OCI-LY3 (cell line): ENCODE measurements around the gene NDE1.
"Not testable (repeated sequence)": the region's sequence is repeated elsewhere in the genome, so short reads cannot be mapped to it uniquely, and the experiment has no call there.

Experiments
- H2AFZ ChIP-seq: fragments of 200-600, 300-600 bp; shearing (Covaris generic); 2 replicates; pipeline ENCODE4 v1.6.0; 2014; ENCODE audit warnings: antibody characterized with exemption, low read depth, low read length
- H3K27ac ChIP-seq: fragments of 200-600, 300-600 bp; sonication (generic); 2 replicates; pipeline ENCODE4 v1.5.1; 2014; ENCODE audit warnings: mild to moderate bottlenecking, low read length, moderate library complexity, mixed read lengths
- H3K27me3 ChIP-seq: fragments of 200-600, 300-600 bp; sonication (generic); 2 replicates; pipeline ENCODE4 v1.6.1; 2014; ENCODE audit warnings: low read depth, low read length, mixed read lengths
- H3K36me3 ChIP-seq: fragments of 200-600, 300-600 bp; sonication (generic); replicated peaks from 2 replicates; pipeline ENCODE3; 2014; ENCODE audit warnings: low read depth, low read length, mixed read lengths
- H3K4me1 ChIP-seq: fragments of 300-600, 200-600 bp; sonication (generic); 2 replicates; pipeline ENCODE4 v1.6.1; 2014; ENCODE audit warnings: low read length, mixed read lengths
- H3K4me2 ChIP-seq: fragments of 200-600, 300-600 bp; sonication (generic); 2 replicates; pipeline ENCODE4 v1.6.1; 2014; ENCODE audit warnings: low read length, mixed read lengths
- H3K4me3 ChIP-seq: fragments of 300-600, 200-600 bp; sonication (generic); 2 replicates; pipeline ENCODE4 v1.5.1; 2014; ENCODE audit warnings: antibody characterized with exemption, mild to moderate bottlenecking, low read length, moderate library complexity
- H3K79me2 ChIP-seq: fragments of 300-600, 200-600 bp; shearing (Covaris generic); 2 replicates; pipeline ENCODE4 v1.6.1; 2014; ENCODE audit warnings: mild to moderate bottlenecking, low read length, mixed read lengths
- H3K9ac ChIP-seq: fragments of 300-600, 200-600 bp; shearing (Covaris generic); 2 replicates; pipeline ENCODE4 v1.6.0; 2014; ENCODE audit warnings: mild to moderate bottlenecking, low read length, moderate library complexity
- H3K9me3 ChIP-seq: fragments of 200-600, 300-600 bp; shearing (Covaris generic); 2 replicates; pipeline ENCODE4 v1.6.1; 2014; ENCODE audit warnings: low read length, mixed read lengths; ENCODE audit not compliant: insufficient read depth
- H4K20me1 ChIP-seq: fragments of 200-600, 300-600 bp; sonication (generic); 2 replicates; pipeline ENCODE4 v1.6.1; 2016; ENCODE audit warnings: low read length, mixed read lengths; ENCODE audit not compliant: insufficient read depth
- EZH2phosphoT487 ChIP-seq: fragments of 200-600 bp; shearing (Covaris generic); IDR thresholded peaks from 2 replicates; pipeline ENCODE4 v1.6.1; 2018; ENCODE audit warnings: antibody characterized with exemption, mixed run types, low read depth
- TF ChIP-seq, protein P1 (sequence below): fragments of 200-600, 300-600 bp; sonication (generic); IDR thresholded peaks from 2 replicates; pipeline ENCODE4 v1.5.1; 2014; ENCODE audit warnings: antibody characterized with exemption, low read length, low read depth

The NDE1 gene

DNA sequence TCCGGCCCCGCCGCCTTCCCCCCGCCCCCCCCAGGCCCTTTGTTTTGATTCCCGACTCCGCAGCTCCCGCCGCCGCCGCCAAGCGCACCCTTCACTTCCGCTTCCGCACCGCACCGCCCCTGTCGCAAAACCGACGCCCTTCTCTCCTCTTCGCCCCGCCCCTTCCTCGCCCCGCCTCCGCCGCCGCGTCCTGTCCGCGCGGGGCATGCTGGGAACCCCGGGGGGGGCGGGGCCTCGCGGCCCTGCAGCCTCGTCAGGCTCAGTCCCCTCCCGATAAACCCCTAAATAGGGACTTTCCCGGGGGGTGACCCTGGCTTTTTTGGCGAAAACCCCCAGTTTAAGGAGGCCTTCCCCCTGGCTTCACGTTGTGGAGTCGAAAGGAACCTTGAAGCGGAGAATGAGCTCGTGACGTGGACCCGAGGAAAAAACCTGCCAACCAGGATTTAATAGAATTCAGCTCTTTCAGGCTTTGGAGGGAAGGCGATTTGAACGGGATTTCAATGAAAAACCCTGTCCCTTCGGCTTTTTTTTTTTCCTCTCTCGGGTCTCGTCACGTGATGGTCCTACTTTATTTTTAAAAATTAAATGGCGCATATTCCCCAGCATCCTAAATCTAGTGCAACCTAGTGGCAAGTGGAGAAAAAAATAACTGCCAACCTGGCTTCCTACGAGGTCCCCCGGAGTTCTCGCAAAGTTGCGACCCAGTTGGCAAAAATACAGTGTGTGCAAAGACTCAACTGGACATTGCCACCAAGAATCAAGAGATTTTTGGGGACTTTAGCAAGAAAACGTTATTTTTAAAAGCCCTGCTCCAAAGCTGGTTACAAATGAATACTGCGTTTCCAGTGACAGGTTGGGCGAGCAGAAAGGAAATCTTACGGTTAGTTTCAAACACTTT, 6.7 kb upstream of the NDE1 start, which contains the start of gene MARF1:
Gene MARF1 (minus strand): TSS at position 107 of the 898 bp plus-strand sequence. CDS start 3,921 bp downstream, outside the sequence.
- H3K36me3 ChIP-seq = peaks cover 6% of the 10 kb centered on the region
- H3K9ac ChIP-seq = peak within 1 kb of the TSS; percentile 99
- peaks cover 70% of the 10 kb centered on the region for H3K4me1 ChIP-seq
- H3K27ac ChIP-seq = peak within 1 kb of the TSS; percentile 98
- H3K9me3 ChIP-seq = no peaks in the 10 kb centered on the region
- TF ChIP-seq, protein P1, sequence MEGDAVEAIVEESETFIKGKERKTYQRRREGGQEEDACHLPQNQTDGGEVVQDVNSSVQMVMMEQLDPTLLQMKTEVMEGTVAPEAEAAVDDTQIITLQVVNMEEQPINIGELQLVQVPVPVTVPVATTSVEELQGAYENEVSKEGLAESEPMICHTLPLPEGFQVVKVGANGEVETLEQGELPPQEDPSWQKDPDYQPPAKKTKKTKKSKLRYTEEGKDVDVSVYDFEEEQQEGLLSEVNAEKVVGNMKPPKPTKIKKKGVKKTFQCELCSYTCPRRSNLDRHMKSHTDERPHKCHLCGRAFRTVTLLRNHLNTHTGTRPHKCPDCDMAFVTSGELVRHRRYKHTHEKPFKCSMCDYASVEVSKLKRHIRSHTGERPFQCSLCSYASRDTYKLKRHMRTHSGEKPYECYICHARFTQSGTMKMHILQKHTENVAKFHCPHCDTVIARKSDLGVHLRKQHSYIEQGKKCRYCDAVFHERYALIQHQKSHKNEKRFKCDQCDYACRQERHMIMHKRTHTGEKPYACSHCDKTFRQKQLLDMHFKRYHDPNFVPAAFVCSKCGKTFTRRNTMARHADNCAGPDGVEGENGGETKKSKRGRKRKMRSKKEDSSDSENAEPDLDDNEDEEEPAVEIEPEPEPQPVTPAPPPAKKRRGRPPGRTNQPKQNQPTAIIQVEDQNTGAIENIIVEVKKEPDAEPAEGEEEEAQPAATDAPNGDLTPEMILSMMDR = peak; percentile 40
- no peak for TF ChIP-seq EZH2phosphoT487
- peak within 1 kb of the TSS; percentile 92 for H3K4me3 ChIP-seq
- H2AFZ ChIP-seq = no peak within 1 kb of the TSS
- H3K79me2 ChIP-seq = peaks cover 34% of the 10 kb centered on the region
- peak within 1 kb of the TSS; percentile 97 for H3K4me2 ChIP-seq
- no peaks in the 10 kb centered on the region for H3K27me3 ChIP-seq
- H4K20me1 ChIP-seq = no peaks in the 10 kb centered on the region

- Histone ChIP-seq H3K4me2 (peak overlapping the region; percentile 97), H3K4me1 (peaks cover 64% of the 10 kb centered on the region), H3K79me2 (peaks cover 28% of the 10 kb centered on the region), H3K36me3 (no peaks in the 10 kb centered on the region), H3K4me3 (peak overlapping the region; percentile 79), H3K27me3 (no peaks in the 10 kb centered on the region), H3K9me3 (no peaks in the 10 kb centered on the region), H4K20me1 (no peaks in the 10 kb centered on the region), H3K9ac (peak overlapping the region; percentile 90), H3K27ac (peak overlapping the region; percentile 98), H2AFZ (peak overlapping the region; percentile 32; the same call in 1 of the 2 replicates)
- TF ChIP-seq, protein P1 = no peak
Measured at GRCh38 chr16:15643946-15644250, 6.1 kb upstream of the NDE1 start.

DNA sequence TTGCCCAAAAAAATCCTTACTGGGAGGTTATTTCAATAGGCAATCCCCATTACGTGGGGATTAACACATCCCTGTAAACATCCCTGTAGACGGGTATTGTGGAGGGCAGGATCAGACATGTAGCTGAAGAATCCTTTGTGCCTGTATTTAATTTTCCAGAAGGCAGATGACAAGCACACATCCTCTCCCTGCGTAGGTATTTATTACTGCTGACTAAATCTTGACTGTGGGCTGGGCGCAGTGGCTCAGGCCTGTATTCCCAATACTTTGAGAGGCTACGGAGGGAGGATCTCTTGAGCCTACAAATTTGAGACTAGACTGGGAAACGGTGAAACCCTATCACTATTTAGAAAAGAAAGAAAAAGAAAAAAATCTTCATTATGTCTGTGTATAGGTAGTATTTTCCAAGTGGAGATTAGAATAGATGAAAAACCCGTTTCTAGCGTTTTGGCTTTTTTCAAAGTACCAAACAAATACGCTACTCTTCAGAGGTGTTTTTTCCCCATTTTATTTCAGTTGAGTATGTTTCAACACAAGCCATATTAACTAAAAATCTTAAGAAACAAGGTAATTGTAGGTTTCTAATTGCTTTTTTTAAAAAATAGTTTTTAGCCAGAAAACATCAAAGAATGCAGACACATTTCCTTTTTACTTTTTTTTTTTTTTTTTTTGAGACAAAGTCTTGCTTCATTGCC, 5.6 kb upstream of the NDE1 start:
- H3K4me2 ChIP-seq = peak overlapping the region; percentile 97
- H3K27me3 ChIP-seq = no peaks in the 10 kb centered on the region
- peaks cover 29% of the 10 kb centered on the region for H3K79me2 ChIP-seq
- H3K4me1 ChIP-seq = peaks cover 62% of the 10 kb centered on the region
- H2AFZ ChIP-seq = peak overlapping the region; percentile 32; the same call in 1 of the 2 replicates
- peak overlapping the region; percentile 90 for H3K9ac ChIP-seq
- no peaks in the 10 kb centered on the region for H3K9me3 ChIP-seq
- H3K4me3 ChIP-seq = peak overlapping the region; percentile 79
- TF ChIP-seq, protein P1 = no peak
- no peak for TF ChIP-seq EZH2phosphoT487
- no peaks in the 10 kb centered on the region for H3K36me3 ChIP-seq
- H4K20me1 ChIP-seq = no peaks in the 10 kb centered on the region
- H3K27ac ChIP-seq = peak overlapping the region; percentile 98

- H3K9me3 ChIP-seq, H3K36me3 ChIP-seq, H3K27me3 ChIP-seq, H2AFZ ChIP-seq, H4K20me1 ChIP-seq: not testable (repeated sequence)
- Histone ChIP-seq H3K9ac (peak overlapping the region; percentile 90), H3K4me3 (0 out of 2 replicates have a peak overlapping the region, but pooled peaks have one; percentile 79), H3K4me1 (peaks cover 59% of the 10 kb centered on the region), H3K79me2 (peaks cover 29% of the 10 kb centered on the region), H3K27ac (peak overlapping the region; percentile 98), H3K4me2 (peak overlapping the region; percentile 97)
- TF ChIP-seq, protein P1 = peak; percentile 23; the same call in 1 of the 2 replicates
Measured at GRCh38 chr16:15644962-15645465, 5.0 kb upstream of the NDE1 start.

- H3K27me3 ChIP-seq, H3K4me3 ChIP-seq, H3K9me3 ChIP-seq, H4K20me1 ChIP-seq, H3K36me3 ChIP-seq: not testable (repeated sequence)
- H3K4me2 ChIP-seq = peak overlapping the region; percentile 39
- H2AFZ ChIP-seq = peak overlapping the region; percentile 66; the same call in 1 of the 2 replicates
- H3K9ac ChIP-seq = peak overlapping the region; percentile 6; the same call in 1 of the 2 replicates
- peaks cover 29% of the 10 kb centered on the region for H3K79me2 ChIP-seq
- H3K27ac ChIP-seq = peak overlapping the region; percentile 13; the same call in 1 of the 2 replicates
- peaks cover 50% of the 10 kb centered on the region for H3K4me1 ChIP-seq
Measured at GRCh38 chr16:15646557-15647293, 3.3 kb upstream of the NDE1 start.
